ENCODE results near the gene PIP5K1B.

The PIP5K1B gene

DNA sequence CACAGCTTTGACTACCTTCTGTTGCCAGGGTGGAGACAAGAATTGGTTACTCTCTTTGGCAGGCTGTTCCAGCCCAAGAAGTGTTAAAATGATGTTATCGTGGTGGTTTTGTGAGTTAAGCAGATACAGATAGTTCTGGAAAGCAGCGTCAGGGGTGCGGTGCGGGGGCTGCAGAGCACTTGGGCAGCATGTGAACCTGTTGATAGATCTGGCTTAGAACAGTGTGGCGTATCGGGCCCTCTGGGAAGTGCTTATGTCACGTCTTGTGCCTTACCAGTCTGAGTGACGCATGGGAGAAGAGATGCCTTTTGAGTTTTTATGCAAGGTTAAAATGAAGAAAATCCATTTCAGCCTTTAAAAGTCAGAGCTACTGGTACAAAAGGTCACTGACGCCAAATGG, 156.4 kb downstream of the PIP5K1B start:
- no peak for DNase-seq (ENCODE audit: low spot score)

DNA sequence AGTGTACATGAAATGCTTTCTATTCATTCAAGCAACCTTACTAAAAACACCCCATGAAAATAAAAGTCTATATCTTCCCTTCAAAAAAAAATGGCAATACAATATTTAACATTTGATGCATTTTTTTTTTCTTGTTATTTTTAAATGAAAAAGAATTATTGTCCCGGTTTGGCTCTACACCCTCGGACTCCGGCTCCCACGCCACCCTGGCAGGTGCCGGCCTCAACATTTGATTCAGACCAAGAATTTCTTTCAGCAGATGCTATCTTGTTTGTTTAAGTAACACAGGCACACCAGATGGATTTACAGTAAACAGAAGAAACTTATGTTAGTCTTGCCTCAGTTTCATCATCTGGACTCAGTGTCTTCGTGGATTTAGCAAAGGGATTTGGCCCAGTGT, 162.0 kb downstream of the PIP5K1B start:
- DNase-seq (ENCODE audit: low spot score): no peak

DNA sequence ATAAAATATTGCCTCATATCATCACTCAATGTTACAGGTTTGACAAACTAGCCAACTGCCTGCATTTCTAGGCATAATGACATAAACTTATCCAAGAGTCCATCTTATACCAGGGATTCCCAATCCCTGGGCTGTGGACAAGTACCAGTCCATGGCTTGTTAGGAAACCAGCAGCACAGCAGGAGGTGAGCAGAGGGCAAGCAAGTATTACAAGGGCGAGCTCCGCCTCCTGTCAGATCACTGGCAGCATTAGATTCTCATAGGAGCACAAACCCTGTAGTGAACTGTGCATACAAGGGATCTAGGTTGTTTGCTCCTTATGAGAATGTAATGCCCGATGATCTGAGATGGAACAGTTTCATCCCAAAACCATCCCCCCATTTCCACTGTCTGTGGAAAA, 164.0 kb downstream of the PIP5K1B start:
- DNase-seq (ENCODE audit: low spot score): no peak

DNA sequence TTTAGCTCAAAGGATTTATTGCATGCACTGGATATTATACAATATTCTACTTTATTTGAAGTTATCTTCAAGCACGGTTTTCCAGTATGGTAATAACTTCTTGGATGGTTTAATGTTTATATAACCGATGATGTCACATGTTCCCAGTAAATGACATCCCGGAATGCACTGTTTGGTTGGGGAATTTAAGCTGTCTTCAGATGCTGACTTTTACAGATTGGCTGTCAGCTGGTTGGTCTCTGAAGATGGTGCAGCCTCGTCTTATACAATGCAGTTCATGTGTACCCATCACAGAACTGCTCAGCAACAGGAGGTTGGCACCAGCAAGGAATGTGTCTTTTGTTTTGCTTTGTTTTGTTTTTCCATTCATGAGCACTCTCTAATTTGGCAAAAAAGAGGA, 165.0 kb downstream of the PIP5K1B start:
- DNase-seq (ENCODE audit: low spot score): no peak

DNA sequence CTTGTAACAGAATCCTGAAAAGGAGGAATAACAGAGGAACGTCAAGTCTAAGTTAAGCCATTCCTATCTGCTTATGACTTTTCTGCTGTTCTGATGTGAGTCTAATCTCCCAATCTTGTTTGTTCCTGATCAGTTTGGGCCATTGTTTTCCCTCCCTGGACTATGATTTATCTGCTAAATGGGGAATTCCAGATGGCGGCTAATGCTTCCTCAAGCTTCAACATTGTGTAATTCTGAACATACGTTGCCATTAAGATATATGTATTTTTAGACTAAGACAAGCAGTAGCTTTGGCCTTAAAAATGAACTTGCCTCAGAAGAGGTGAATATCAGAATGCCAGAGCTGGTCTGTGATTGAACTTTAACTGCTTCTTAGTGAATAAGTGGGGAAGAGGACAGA, 166.2 kb downstream of the PIP5K1B start:
- no peak for DNase-seq (ENCODE audit: low spot score)

DNA sequence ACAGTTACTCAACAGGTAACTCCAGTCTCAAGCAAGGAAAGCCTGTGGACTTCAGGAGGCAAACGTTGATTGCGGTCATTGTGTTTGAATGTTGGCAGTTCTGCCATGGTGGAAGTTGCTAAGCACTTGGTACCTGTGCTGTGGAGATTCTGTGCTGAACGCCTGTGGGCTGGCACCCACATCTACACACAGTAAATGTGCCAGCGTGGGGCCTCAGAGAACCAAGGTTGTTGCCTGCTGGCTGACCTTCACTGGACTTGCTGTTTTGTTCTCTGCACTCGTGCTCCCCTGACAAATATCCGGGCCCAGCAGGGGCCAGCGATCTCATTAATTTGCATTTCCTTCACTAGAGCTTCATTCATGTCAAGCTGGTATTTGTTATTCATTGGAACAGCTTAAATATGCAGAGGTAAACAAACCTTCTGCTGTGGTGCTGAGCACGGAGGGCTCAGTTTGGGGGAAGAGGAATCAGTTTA, 167.0 kb downstream of the PIP5K1B start:
- no peak for DNase-seq (ENCODE audit: low spot score)

DNA sequence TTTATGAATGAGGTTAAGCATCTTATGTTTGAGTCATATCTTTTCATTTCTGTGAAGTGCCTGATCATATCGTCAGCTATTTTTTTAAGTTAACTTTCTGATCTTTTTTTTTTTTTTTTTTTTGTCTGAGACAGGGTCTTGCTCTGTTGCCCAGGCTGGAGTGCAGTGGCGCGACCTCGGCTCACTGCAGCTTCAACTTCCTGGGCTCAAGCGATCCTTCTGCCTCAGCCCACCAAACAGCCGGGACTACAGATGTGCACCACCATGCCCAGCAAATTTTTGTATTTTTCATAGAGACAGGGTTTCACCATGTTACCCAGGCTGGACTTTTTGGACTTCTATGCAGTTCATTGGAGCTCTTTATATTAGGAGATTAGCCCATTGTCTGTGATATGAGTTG, 168.1 kb downstream of the PIP5K1B start:
- no peak for DNase-seq (ENCODE audit: low spot score)

DNA sequence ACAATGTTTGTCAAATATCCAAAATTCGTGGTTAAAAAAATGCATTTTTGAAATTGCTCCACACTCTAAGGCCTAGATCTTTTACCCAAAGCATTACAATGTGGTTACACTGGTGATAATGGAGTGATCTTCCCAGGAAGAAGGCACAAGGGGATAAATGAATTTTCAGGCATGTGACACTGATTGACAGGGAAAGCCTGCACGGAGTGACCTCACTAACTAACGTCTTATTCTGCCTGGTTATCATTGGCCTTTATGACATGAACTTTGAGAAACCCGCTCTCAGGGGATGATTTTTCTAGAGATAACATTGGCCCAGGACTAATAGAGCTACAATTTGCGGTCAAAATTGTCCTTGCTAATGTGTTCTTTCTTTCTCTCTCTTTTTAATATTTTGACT, 171.2 kb downstream of the PIP5K1B start:
- no peak for DNase-seq (ENCODE audit: low spot score)

DNA sequence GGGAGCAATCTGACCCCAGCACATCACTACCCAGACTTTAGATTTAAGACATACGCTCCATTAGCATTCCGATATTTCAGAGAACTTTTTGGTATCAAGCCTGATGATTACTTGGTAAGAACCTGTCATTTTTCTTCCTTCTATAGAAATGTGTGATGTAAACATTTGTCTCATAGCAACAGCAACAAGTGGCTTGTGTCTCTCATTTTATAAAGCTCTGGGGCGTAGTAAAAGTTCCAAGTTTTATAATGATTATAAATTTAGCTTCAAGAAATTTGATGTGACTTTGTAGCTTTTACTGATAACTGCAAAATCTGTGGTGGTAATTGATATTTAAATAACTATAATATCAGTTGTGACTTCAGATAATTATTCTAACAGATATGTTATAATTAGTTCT, 171.6 kb downstream of the PIP5K1B start:
- no peak for DNase-seq (ENCODE audit: low spot score)

DNA sequence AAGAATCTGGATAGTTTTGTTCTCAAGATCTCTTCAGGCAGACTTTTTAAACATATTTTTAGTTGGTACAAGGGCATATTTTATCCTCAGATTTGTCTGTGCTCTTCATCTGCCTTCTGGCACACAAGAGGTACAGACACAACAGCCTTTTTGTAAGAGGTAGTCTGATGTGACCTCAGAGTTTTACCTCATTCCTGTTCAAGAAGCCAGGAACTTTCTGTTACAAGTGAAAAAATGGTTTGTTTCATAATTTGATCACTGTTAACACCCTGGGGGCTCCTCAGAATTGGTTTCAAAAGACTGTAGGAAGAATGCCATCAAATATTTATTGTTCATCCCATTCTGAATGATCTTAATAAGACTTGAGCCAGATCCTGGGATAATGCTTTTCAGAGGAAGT, 172.2 kb downstream of the PIP5K1B start:
- no peak for DNase-seq (ENCODE audit: low spot score)

DNA sequence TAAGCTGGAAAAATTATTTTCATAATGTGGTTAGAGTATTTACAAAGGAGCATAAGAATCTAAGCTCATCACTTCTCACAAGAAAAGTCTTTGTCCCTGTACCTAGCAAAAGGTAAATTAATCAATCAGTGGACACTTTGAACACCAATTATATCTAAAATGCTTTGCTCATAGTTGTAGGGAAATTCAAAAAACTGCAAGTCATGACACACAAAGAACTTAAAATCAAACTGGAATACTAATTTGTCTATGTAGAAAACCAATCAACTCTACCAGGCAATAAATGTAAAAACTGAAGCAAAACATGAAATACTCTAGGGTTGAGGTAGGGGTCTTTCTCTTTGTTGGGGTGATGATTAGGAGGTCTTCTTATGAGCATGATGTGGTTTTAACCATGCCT, 173.4 kb downstream of the PIP5K1B start:
- no peak for DNase-seq (ENCODE audit: low spot score)

DNA sequence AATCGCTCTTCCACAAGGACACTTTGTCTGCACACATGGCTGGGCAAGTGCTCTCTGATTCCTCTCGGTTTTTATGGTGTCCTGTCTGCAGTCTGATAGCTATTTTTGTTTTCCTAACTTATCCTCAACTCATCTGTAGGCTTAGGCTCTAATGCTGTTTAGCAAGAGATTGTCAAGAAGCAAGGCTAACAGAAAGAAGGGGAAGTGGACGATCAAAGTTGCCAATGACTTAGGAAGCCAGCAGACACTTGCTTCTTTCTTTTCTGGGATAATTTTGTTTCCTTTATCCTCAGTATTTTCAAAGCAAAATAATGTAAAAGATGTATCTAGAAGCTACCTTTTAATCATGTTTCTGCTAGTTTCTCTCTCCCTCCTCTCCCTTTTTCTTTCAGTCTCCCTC, 178.2 kb downstream of the PIP5K1B start:
- no peak for DNase-seq (ENCODE audit: low spot score)

DNA sequence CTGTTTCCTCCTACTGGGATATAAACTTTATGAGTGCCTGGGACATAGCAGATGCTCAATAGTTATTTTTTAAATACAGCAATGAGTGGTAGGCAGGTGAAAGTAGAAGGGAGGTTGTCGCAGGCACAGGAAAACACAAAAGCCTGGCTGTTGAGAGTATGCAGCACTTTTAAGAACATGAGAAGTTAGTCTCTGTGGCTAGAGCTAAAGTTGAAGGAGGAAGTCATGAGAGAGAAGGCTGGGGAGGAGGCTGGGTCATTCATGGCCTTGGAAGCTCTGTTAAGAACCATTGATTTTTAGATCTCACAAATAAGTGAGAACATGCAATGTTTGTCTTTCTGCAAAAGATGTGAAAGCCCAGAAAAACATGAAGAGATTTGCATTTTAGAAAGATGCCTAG, 182.2 kb downstream of the PIP5K1B start:
- no peak for DNase-seq (ENCODE audit: low spot score)

DNA sequence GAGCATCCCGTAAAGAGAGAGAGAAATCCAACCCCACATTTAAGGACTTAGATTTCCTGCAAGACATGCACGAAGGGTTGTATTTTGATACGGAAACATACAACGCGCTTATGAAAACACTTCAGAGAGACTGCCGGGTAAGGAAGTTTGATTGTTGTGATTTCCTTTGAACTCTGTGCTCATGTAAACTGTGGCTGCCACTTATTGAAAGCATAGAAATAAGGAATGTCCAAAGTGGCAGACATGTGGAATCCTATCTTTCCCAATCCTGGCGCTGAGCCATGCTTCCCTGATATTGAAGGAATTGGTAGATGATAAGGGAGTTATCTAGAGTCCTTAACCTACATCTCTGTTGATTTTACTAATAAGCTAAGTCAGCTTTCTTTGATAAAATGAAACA, 189.5 kb downstream of the PIP5K1B start:
- DNase-seq (ENCODE audit: low spot score): no peak

DNA sequence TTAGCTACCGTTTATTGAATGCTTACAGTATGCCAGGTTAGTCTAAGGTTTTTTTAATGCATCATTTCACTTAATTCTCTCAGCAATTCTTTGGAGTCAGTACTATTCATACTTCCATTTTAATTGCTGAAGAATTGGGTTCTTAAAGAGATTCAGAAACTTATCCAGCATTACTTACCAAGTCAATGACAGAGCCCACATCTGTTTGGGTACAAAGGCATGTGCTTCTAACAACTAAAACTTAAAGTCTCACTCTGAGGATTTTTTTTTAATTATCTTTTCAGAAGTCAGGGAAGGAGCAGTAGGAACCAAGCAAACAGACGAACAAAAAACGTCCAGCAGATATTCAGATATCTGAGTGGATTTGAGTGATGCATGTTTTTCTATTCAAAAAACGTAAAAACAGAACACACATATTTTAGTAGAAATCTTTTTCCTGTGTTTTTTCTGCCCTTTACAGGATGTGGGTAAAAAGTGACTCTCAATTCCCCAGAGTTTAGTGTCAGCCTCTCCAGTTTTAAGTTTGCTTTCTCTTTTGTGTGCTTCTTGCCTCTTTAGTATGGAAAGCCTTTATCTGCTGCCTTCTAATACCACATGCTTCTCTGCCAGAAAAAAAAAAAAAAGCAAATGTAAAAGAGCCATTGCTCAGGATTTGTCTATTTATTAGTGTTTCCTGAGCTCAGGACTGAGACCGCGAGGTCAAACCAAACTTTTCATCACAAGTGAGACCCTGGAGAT, 190.9 kb downstream of the PIP5K1B start:
- no peak for DNase-seq (ENCODE audit: low spot score)

DNA sequence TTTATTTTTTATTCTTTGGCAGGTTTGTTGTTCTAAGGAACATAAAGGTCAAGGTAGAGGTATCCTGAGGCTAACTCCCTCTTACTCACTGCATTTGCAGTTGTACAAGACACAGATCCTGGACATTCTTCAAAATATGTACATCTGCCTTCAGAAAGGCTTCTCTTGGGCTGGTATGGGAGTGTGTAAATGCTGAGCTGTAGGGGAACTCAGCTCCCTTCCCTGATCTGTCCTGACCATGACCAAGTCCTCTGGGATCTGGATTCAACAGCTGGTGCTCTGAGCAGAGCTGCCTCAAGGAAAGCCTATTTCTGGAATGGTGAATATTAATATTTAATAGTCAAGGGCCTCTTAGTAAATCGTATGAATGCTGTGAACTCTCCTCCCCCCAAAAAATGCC, 191.4 kb downstream of the PIP5K1B start:
- no peak for DNase-seq (ENCODE audit: low spot score)

DNA sequence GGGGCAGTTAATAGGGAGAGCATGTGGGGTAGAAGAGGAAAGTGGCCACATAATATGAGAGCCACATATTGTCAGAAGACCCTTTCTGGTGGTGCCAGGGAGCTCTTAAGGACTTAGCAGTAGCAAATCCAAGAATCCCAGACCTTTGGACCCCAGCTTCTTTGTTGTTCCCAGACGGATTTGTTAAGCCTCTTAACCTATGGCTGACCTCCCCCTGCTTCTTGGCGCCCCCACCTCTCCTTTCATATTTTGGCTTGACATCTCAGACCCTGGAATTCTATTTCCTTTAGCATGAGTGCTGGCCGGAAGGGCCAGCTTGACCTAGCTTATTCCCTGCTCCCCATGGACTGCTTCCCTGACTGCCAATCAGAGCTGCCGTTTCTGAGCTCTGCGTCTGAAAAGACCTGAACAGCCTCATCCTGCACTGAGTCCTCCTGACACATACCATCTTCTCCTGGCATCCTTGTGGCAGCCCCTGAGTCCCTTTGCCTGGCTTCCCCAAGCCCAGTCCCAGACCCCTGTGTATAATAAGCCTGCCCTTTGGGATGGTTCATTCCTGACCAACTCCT, 192.6 kb downstream of the PIP5K1B start:
- DNase-seq (ENCODE audit: low spot score): no peak

DNA sequence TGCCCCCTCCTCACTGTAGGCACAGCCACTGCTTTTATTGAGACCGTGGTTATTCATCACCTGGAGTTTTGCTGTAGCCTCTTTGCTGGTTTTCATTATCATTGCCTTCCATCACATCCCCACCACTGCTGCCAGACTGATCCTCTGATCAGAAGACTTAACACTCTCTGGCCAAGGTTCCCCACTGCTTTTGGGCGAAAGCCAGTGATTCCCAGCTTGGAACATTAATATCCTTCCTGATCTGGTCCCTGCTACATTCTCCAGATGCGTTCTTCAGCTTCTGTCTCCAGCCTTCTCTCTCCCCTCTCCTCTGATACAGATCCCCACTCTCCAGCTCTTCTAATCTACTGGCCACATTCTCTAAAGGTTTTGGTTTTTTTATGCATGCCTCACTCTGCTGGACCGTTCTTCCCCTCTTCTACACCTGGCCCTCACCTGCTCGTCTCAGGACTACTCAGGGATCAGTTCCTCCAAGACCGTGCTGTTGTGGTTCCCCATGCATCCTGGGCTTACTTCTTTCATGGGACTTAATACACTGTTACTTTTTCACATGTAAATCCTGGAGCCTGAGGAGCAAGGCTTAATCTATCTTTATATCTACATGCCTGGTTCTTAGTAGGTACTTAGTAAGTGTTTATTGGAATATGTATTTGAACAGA, 193.9 kb downstream of the PIP5K1B start:
- DNase-seq (ENCODE audit: low spot score): no peak

DNA sequence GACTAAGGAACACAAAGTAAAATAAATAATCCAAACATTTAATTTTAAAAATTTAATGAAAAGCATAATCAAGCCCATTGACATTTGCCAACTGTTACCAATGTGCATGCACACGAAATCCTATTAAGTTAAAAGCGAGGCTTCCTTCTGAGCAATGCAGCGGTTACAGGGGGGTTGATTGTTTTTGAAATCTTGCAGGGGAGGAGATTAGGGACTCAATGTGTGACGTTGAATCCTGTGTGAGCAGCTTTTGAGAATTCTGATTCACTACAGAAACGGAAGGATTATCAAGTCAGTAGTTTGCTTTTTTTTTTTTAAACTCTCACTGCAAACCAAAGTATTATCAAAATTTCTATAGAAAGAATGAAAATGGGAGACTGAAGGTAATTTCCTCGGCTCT, 199.4 kb downstream of the PIP5K1B start:
- DNase-seq (ENCODE audit: low spot score): no peak

DNA sequence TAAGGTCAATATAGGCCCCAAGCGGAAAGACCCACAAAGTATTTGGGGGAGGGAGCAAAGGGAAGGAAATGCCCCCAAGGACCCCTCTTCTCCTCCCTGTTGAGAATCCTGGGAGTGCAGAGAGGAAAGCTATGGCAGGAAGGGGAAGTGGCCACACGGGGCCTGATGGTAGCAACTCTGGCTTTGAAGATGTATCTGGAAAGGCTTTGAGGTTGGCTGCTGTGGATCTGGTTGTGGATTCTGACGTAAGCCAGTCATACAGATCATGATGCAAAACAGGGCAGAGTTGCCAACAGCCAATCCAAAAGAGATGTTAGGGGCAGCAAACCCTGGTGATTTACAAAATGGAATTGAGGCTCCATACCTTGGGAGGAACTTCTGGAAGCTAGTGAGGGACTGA, 200.1 kb downstream of the PIP5K1B start:
- no peak for DNase-seq (ENCODE audit: low spot score)

DNA sequence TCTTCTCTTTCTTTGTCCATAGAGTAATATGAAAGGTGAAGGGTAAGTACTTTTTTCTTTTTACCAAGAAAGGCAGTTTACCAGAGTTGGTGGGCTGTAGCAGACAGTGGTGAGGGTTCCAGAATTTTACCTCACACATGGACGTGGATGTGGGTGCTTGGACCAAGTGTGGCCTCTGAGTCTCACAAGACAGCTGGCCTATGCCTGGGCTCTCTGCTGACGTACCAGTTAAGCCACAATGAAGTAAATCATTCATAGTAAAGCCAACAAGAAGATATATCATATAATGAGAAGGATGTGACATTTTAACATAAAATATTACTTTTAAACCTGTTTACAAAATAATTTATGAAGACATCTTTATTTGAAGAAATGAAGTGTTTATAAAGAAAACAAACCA, 202.9 kb downstream of the PIP5K1B start:
- no peak for DNase-seq (ENCODE audit: low spot score)

DNA sequence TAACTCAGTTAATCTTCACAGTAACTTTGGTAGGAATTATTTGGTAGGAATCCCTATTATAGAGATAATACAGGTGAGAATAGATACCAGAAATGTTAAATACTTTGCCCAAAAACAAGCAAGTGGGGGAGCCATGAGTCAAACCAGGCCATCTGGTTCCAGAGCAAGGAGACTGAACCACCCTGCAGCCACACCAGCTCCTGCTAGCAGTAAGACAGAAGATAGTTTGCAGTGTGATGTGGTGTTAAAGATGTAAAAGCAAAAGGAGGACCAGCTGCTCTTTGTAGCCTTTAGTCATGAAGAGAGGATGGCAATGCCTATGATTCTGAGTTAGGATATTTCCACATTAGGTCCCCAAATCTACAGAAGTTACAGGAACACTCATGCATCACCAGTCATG, 207.5 kb downstream of the PIP5K1B start:
- DNase-seq (ENCODE audit: low spot score): no peak

DNA sequence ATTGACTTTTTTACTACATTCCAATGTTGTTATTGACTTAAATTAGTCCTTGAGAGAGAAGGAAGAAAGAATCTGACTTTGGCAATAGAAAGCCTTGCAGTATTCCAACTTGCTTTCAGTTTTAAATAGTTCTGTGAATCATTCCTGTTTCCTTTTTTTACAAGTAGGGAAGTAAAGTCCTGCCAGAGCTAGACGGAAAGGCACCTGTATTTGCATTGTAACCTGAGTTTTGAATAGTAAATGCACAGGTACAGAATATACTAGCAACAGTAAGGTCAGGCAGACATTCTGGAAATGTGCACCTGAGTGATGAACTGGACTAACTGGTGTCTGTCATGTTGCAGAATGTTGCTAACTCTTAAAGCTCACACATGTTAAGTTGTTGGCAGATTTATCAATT, 208.0 kb downstream of the PIP5K1B start:
- DNase-seq (ENCODE audit: low spot score): no peak

DNA sequence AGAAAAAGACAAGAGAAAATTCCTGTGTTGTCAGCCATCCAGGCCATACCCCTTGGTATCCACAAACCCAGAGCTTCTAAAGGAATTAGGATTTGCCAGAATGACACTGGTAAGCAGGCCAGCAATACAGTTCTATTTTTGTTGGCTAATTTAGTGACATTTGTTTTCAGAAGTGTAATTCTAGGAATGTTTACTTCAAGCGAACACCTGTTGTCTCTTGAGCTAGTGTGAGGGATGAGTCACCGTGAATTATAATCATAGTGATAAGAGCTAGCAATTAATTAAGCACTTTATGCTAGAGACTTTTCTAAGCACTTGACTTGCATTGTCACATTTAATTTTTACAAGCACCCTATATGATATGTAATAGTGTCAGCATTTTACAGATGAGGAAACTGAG, 209.7 kb downstream of the PIP5K1B start:
- DNase-seq (ENCODE audit: low spot score): no peak
